GM12878 (cell line): ENCODE measurements around the gene YBX1. TPM values are rescaled to one million over a fixed set of nuclear protein-coding genes. Genes with fewer than 3 reads are reported as not detected.

Experiments used
- CTCF ChIP-seq, 3 experiments: IDR thresholded peaks in 2 of 3; conservative IDR thresholded peaks in 1 of 3; 2 replicates each; pipeline ENCODE4 v1.5.1; 2011; ENCODE audit warnings: low read depth in 3 of 3, low read length in 3 of 3, mild to moderate bottlenecking in 3 of 3, control low read depth in 2 of 3, moderate library complexity in 2 of 3, inconsistent platforms in 1 of 3, mixed read lengths in 1 of 3; ENCODE audit not compliant: control insufficient read depth in 2 of 3, insufficient read depth in 1 of 3; ENCODE audit errors: extremely low read depth in 1 of 3
- EED ChIP-seq: sonication (generic); IDR thresholded peaks from 2 replicates; pipeline ENCODE4 v1.6.1; 2016; ENCODE audit warnings: antibody characterized with exemption, low read depth
- FOXM1 ChIP-seq: IDR thresholded peaks from 2 replicates; pipeline ENCODE4 v1.6.1; 2012; ENCODE audit warnings: low read depth, mild to moderate bottlenecking, inconsistent platforms, low read length, moderate library complexity
- HDAC2 ChIP-seq: fragments of 200-600 bp; sonication (generic); IDR thresholded peaks from 2 replicates; pipeline ENCODE4 v1.6.1; 2017
- IRF3 ChIP-seq: fragments of 450-650 bp; IDR thresholded peaks from 2 replicates; pipeline ENCODE4 v1.6.1; 2014; ENCODE audit warnings: mild to moderate bottlenecking
- KDM1A ChIP-seq: fragments of 200-600 bp; sonication (generic); IDR thresholded peaks from 2 replicates; pipeline ENCODE4 v1.6.1; 2016; ENCODE audit warnings: borderline replicate concordance
- MTA3 ChIP-seq: IDR thresholded peaks from 2 replicates; pipeline ENCODE4 v1.6.1; 2012; ENCODE audit warnings: low read length, inconsistent platforms, borderline replicate concordance
- USF2 ChIP-seq: IDR thresholded peaks from 2 replicates; pipeline ENCODE4 v1.6.1; 2011; ENCODE audit warnings: low read depth, low read length, improper control_type of control experiment, borderline replicate concordance
- ZBTB40 ChIP-seq: fragments of 450-650 bp; IDR thresholded peaks from 2 replicates; pipeline ENCODE4 v1.6.1; 2016; ENCODE audit warnings: mild to moderate bottlenecking, moderate library complexity, borderline replicate concordance
- ZNF687 ChIP-seq: fragments of 450-650 bp; IDR thresholded peaks from 2 replicates; pipeline ENCODE4 v1.6.1; 2017; ENCODE audit warnings: mild to moderate bottlenecking, moderate library complexity
- ZZZ3 ChIP-seq: IDR thresholded peaks from 2 replicates; pipeline ENCODE4 v1.6.1; 2011; ENCODE audit warnings: low read depth; ENCODE audit not compliant: control insufficient read depth, insufficient read length
- polyA plus RNA-seq, 11 experiments: library from polyadenylated mRNA; depleted of rRNA in 4 of 11; unstranded in 6 of 11; stranded (reverse) in 5 of 11; fragments of >200 nt; fragmentation: Nextera tagmentation in 4 of 11; fragmentation: Illumina TruSeq in 1 of 11; extraction: Ambion mirVana in 4 of 11; extraction: Trizol in 1 of 11; gene quantifications; 1 replicate in 1 of 11; 2 replicates in 10 of 11; pipeline versions ENCODE4 v1.2.1 to v1.2.3, GENCODE V29; 2011 to 2016; ENCODE audit warnings: inconsistent platforms in 2 of 11, missing spikeins in 2 of 11, low read depth in 1 of 11
- total RNA-seq, 4 experiments: library from RNA; depleted of rRNA in 3 of 4; stranded (reverse); fragments of >200 nt in 3 of 4; fragmentation: Illumina TruSeq in 1 of 4; extraction: Trizol in 1 of 4; gene quantifications; 2 replicates each; pipeline versions ENCODE4 v1.2.1 to v1.2.3, GENCODE V29; 2013 to 2021

The YBX1 gene
- total and polyA plus RNA-seq, 10 of the 15 experiments (the other 5 are each of a cell fraction or from before 2014, with no cell fraction given): 355 to 1,353 (median 858) TPM

GRCh38 chr1:42737986-42738677, 55.9 kb downstream of the YBX1 start (continued):
- no peak for TF ChIP-seq EED
- TF ChIP-seq ZZZ3: no peak
- TF ChIP-seq KDM1A: no peak
- no peak for TF ChIP-seq USF2
- TF ChIP-seq HDAC2: no peak
- TF ChIP-seq MTA3: no peak
- no peak for TF ChIP-seq FOXM1
- TF ChIP-seq ZBTB40: no peak
- no peak for TF ChIP-seq ZNF687
- TF ChIP-seq CTCF (IDR thresholded peaks at IDR 0.05 in 2 of 3, conservative IDR thresholded peaks at IDR 0.05 in 1 of 3; ENCODE audit: control insufficient read depth in 2 of 3, extremely low read depth in 1 of 3, insufficient read depth in 1 of 3, low read depth in 3 of 3, low read length in 3 of 3): no peak
- no peak for TF ChIP-seq IRF3
